CD4-positive, alpha-beta memory T cell (primary cell): ENCODE results near the gene PPIP5K2. TPM values are rescaled to one million over a fixed set of nuclear protein-coding genes. Genes with fewer than 3 reads are reported as not detected.
"Not testable (repeated sequence)": the region's sequence is repeated elsewhere in the genome, so short reads cannot be mapped to it uniquely, and the experiment has no call there.

Source experiments
- CTCF ChIA-PET: fragments of 350-600 bp; sonication (Branson Sonifier 250); formaldehyde crosslinking; loops from one replicate; lab custom pipeline; 2021; ENCODE audit warnings: inconsistent platforms; ENCODE audit not compliant: partially characterized antibody; lab: Charles Lee
- POLR2A ChIA-PET: fragments of 350-600 bp; sonication (Branson Sonifier 250); formaldehyde crosslinking; loops from one replicate; lab custom pipeline; 2021; ENCODE audit not compliant: partially characterized antibody; lab: Charles Lee
- DNase-seq, 5 donors: peaks; one replicate each; pipeline versions ENCODE4 v3.0.0 to v3.0.0-alpha.2; 2020 to 2022; ENCODE audit warnings: mixed read lengths in 1 of 5
- H3K27ac ChIP-seq: one replicate; pipeline ENCODE4 v1.7.0; 2013; ENCODE audit warnings: low read depth, low read length
- H3K27me3 ChIP-seq: 2 replicates; pipeline ENCODE4 v1.7.0; 2013; ENCODE audit warnings: mild to moderate bottlenecking, low read length, moderate library complexity; ENCODE audit not compliant: insufficient read depth
- H3K36me3 ChIP-seq: 2 replicates; pipeline ENCODE4 v1.7.0; 2013; ENCODE audit warnings: mild to moderate bottlenecking, low read length, moderate library complexity; ENCODE audit not compliant: insufficient read depth
- H3K4me1 ChIP-seq: 2 replicates; pipeline ENCODE4 v1.7.0; 2013; ENCODE audit warnings: mild to moderate bottlenecking, low read length, moderate library complexity; ENCODE audit not compliant: insufficient read depth
- H3K4me3 ChIP-seq, 2 donors: one replicate each; pipeline ENCODE4 v1.7.0; 2013; ENCODE audit warnings: low read length in 2 of 2, mild to moderate bottlenecking in 1 of 2
- H3K9me3 ChIP-seq, 2 donors: one replicate each; pipeline ENCODE4 v1.7.0; 2013; ENCODE audit warnings: low read length in 2 of 2, control low read depth in 1 of 2; ENCODE audit not compliant: control insufficient read depth in 1 of 2
- H3K27ac Mint-ChIP-seq, 7 donors: one replicate each; pipeline ENCODE4 v1.8.0; 2020 to 2021; ENCODE audit warnings: mixed read lengths in 7 of 7, mild to moderate bottlenecking in 6 of 7, inconsistent platforms in 3 of 7, moderate library complexity in 3 of 7
- H3K27me3 Mint-ChIP-seq, 2 donors: one replicate each; pipeline ENCODE4 v1.8.0; 2020 to 2021; ENCODE audit warnings: mixed read lengths in 2 of 2
- H3K36me3 Mint-ChIP-seq, 2 donors: one replicate each; pipeline ENCODE4 v1.8.0; 2020 to 2021; ENCODE audit warnings: mixed read lengths in 2 of 2, inconsistent platforms in 1 of 2, mild to moderate bottlenecking in 1 of 2
- H3K4me1 Mint-ChIP-seq, 4 donors: one replicate each; pipeline ENCODE4 v1.8.0; 2020 to 2021; ENCODE audit warnings: mixed read lengths in 4 of 4, mild to moderate bottlenecking in 1 of 4
- H3K4me3 Mint-ChIP-seq, 8 donors: one replicate each; pipeline ENCODE4 v1.8.0; 2020 to 2021; ENCODE audit warnings: mixed read lengths in 8 of 8, mild to moderate bottlenecking in 7 of 8, moderate library complexity in 6 of 8, inconsistent platforms in 3 of 8
- H3K9me3 Mint-ChIP-seq, 8 donors: one replicate each; pipeline ENCODE4 v1.8.0; 2020 to 2021; ENCODE audit warnings: mixed read lengths in 8 of 8, mild to moderate bottlenecking in 5 of 8, inconsistent platforms in 3 of 8, moderate library complexity in 1 of 8
- intact Hi-C: fragments of 100-400 bp; cut with micrococcal nuclease; formaldehyde crosslinking; loops from one replicate; pipeline ENCODE4 v1.15.1; 2023
- polyA plus RNA-seq, 2 donors: library from polyadenylated mRNA; unstranded; fragments of 300-500 nt; fragmentation: Illumina TruSeq; gene quantifications; one replicate each; pipeline ENCODE4 v1.2.3, GENCODE V29; 2021
- total RNA-seq, 2 experiments: library from RNA; stranded (reverse); gene quantifications; one replicate each; pipeline ENCODE4 v1.2.3, GENCODE V29; 2021

The PPIP5K2 gene
- total and polyA plus RNA-seq, 4 experiments from 2014 or later: 21.1 to 66.5 (median 43.3) TPM

DNA sequence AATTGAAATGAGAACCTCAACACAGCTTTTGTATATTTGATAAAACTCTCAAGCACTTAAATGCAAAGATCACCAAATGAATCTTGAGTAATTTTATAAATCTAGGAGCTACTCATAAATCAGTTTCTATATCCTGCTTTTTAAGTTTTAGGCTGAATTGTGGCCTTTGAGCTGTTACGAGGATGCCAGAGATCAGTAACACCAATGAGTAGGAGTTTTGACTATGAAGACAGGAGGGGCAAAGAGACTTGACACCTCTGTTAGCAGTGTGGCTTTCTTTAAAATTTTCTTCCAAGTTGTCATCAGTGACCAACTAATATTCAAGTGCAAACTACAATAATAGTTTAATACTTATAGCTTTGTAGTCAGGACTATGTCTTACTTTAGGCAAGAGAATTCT lies 12.6 kb downstream of the PPIP5K2 start:
- Histone ChIP-seq H3K36me3 (no peaks in the 10 kb centered on the region), H3K27ac (no peak overlapping the region), H3K4me1 (peaks cover 6% of the 10 kb centered on the region), H3K9me3 (no peaks in the 10 kb centered on the region), H3K4me3 (no peak overlapping the region), H3K27me3 (no peaks in the 10 kb centered on the region)
- peak overlapping the region in 4 of 7 donors; percentile 38 to 90 (median 64) for H3K27ac Mint-ChIP-seq
- H3K36me3 Mint-ChIP-seq: peaks cover 23 to 30% of the 10 kb centered on the region in 2 donors
- ChIA-PET CTCF (interaction anchor here (1.5 kb wide), 1 partner anchor 23 kb away, joined by 3 read pairs; no protein-coding TSS in a partner anchor), POLR2A (interaction anchor here (3.7 kb wide), 1 partner anchor 12 kb away, joined by 12 read pairs; the partner anchor contains the start of genes GIN1 and PPIP5K2)
- peak overlapping the region in 5 of 8 donors; percentile 5 to 52 (median 45) for H3K4me3 Mint-ChIP-seq
- no peak for DNase-seq
- no peaks in the 10 kb centered on the region for H3K27me3 Mint-ChIP-seq
- intact Hi-C loops: loop anchor here (10.0 kb wide), 1 partner anchor 158 kb away; no protein-coding TSS in a partner anchor
- peaks cover 24 to 40% (median 30%) of the 10 kb centered on the region in 4 donors for H3K4me1 Mint-ChIP-seq
- H3K9me3 Mint-ChIP-seq: no peaks in the 10 kb centered on the region

DNA sequence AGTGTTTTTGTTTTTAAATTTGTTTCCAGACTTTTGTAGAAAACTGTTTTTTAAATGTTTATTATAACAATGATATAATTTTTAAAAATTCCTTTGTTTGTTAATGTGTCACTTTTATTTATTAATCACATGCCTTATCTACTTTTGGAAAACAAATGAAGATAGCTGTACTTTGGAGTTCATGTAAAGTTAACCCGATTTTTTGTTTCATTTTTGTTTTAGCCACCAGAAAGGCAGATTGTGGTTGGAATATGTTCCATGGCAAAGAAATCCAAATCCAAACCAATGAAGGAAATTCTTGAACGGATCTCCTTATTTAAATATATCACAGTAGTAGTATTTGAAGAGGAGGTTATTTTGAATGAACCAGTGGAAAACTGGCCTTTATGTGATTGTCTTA lies 13.1 kb downstream of the PPIP5K2 start:
- no peak overlapping the region for H3K4me3 Mint-ChIP-seq
- H3K36me3 Mint-ChIP-seq: peaks cover 23 to 30% of the 10 kb centered on the region in 2 donors
- H3K4me1 Mint-ChIP-seq: peaks cover 24 to 37% (median 29%) of the 10 kb centered on the region in 4 donors
- no peaks in the 10 kb centered on the region for H3K27me3 Mint-ChIP-seq
- ChIA-PET CTCF (interaction anchor here (1.5 kb wide), 1 partner anchor 24 kb away, joined by 3 read pairs; no protein-coding TSS in a partner anchor), POLR2A (interaction anchor here (3.7 kb wide), 1 partner anchor 13 kb away, joined by 12 read pairs; the partner anchor contains the start of genes GIN1 and PPIP5K2)
- Histone ChIP-seq H3K27ac (no peak overlapping the region), H3K4me1 (peaks cover 6% of the 10 kb centered on the region), H3K36me3 (no peaks in the 10 kb centered on the region), H3K9me3 (no peaks in the 10 kb centered on the region), H3K4me3 (no peak overlapping the region), H3K27me3 (no peaks in the 10 kb centered on the region)
- no peak for DNase-seq
- intact Hi-C loops: loop anchor here (10.0 kb wide), 1 partner anchor 158 kb away; no protein-coding TSS in a partner anchor
- H3K9me3 Mint-ChIP-seq: no peaks in the 10 kb centered on the region
- peak overlapping the region in 3 of 7 donors; percentile 7 to 84 (median 19) for H3K27ac Mint-ChIP-seq

DNA sequence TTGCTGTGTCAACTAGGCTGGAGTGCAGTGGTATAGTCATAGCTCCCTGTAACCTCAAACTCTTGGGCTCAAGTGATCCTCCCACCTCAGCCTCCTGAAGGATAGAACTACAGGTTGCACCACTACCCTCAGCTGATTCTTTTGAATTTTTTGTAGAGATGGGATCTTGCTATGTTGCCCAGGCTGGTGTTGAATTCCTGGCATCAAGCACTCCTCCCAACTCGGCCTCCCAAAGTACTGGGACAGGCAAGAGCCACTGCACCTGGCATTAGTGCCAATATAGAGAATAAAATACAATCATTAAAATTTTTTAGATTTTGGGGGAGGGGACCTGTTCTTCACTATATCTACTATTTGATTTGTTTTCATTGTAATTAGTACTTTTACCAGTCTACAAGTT lies 15.4 kb downstream of the PPIP5K2 start:
- Mint-ChIP-seq H3K9me3 (no peaks in the 10 kb centered on the region), H3K4me1 (peaks cover 16 to 32% (median 24%) of the 10 kb centered on the region in 4 donors), H3K36me3 (peaks cover 29 to 37% of the 10 kb centered on the region in 2 donors), H3K27me3 (no peaks in the 10 kb centered on the region), H3K4me3 (no peak overlapping the region), H3K27ac (peak overlapping the region in 2 of 7 donors; percentile 22 to 24)
- H3K9me3 ChIP-seq: no peaks in the 10 kb centered on the region
- H3K4me3 ChIP-seq: no peak overlapping the region
- CTCF ChIA-PET: interaction anchor here (1.1 to 6.1 kb wide), 2 partner anchors 9 to 354 kb away, joined by 3 to 49 read pairs; no protein-coding TSS in a partner anchor
- no peaks in the 10 kb centered on the region for H3K27me3 ChIP-seq
- POLR2A ChIA-PET: interaction anchor here (3.7 kb wide), 1 partner anchor 15 kb away, joined by 12 read pairs; the partner anchor contains the start of genes GIN1 and PPIP5K2
- no peak for DNase-seq
- peaks cover 4% of the 10 kb centered on the region for H3K36me3 ChIP-seq
- peaks cover 6% of the 10 kb centered on the region for H3K4me1 ChIP-seq
- intact Hi-C loops: loop anchor here (5.0 to 10.0 kb wide), 3 partner anchors 93 to 838 kb away; partner anchors contain the start of gene SLCO4C1
- no peak overlapping the region for H3K27ac ChIP-seq

GRCh38 chr5:103138202-103138690 lies 18.1 kb downstream of the PPIP5K2 start:
- Mint-ChIP-seq H3K4me1 (peaks cover 3 to 12% (median 9%) of the 10 kb centered on the region in 4 donors), H3K27me3 (no peaks in the 10 kb centered on the region), H3K36me3 (peaks cover 31 to 32% of the 10 kb centered on the region in 2 donors), H3K27ac (no peak overlapping the region), H3K4me3 (no peak overlapping the region), H3K9me3 (no peaks in the 10 kb centered on the region)
- no peak for DNase-seq
- H3K36me3 ChIP-seq: peaks cover 4% of the 10 kb centered on the region
- H3K9me3 ChIP-seq: no peaks in the 10 kb centered on the region
- H3K27me3 ChIP-seq: no peaks in the 10 kb centered on the region
- no peak overlapping the region for H3K27ac ChIP-seq
- ChIA-PET POLR2A (no interaction called here), CTCF (interaction anchor here (0.9 to 6.1 kb wide), 19 partner anchors 12 to 602 kb away, joined by 3 to 52 read pairs (median 4); partner anchors contain the start of genes GIN1 and PPIP5K2)
- H3K4me3 ChIP-seq: no peak overlapping the region
- intact Hi-C loops: loop anchor here (2.0 to 10.0 kb wide), 4 partner anchors 69 to 841 kb away; partner anchors contain the start of gene SLCO4C1
- H3K4me1 ChIP-seq: no peaks in the 10 kb centered on the region

- H3K27ac ChIP-seq: no peak overlapping the region
- peaks cover 30 to 32% of the 10 kb centered on the region in 2 donors for H3K36me3 Mint-ChIP-seq
- DNase-seq: peak; percentile 76 to 80 (median 80)
- H3K27ac Mint-ChIP-seq: peak overlapping the region in 2 of 7 donors; percentile 25 to 43
- no peak overlapping the region for H3K4me3 Mint-ChIP-seq
- ChIA-PET CTCF (interaction anchor here (0.7 to 6.1 kb wide), 35 partner anchors 8 to 603 kb away, joined by 3 to 52 read pairs (median 4); partner anchors contain the start of genes GIN1 and PPIP5K2), POLR2A (interaction anchor here (0.8 kb wide), 1 partner anchor 359 kb away, joined by 3 read pairs; no protein-coding TSS in a partner anchor)
- intact Hi-C loops: loop anchor here (1.0 to 10.0 kb wide), 7 partner anchors 71 to 842 kb away; partner anchors contain the start of gene SLCO4C1
- H3K27me3 Mint-ChIP-seq: no peaks in the 10 kb centered on the region
- H3K9me3 ChIP-seq: no peaks in the 10 kb centered on the region
- H3K9me3 Mint-ChIP-seq: no peaks in the 10 kb centered on the region
- H3K27me3 ChIP-seq: no peaks in the 10 kb centered on the region
- no peak overlapping the region for H3K4me3 ChIP-seq
- H3K4me1 ChIP-seq: no peaks in the 10 kb centered on the region
- peaks cover 4% of the 10 kb centered on the region for H3K36me3 ChIP-seq
- H3K4me1 Mint-ChIP-seq: peaks cover 2 to 6% (median 4%) of the 10 kb centered on the region in 4 donors
Observed at GRCh38 chr5:103139264-103139865, 19.3 kb downstream of the PPIP5K2 start.

- H3K4me1 Mint-ChIP-seq, intact Hi-C loops, H3K9me3 ChIP-seq, H3K4me3 Mint-ChIP-seq, H3K9me3 Mint-ChIP-seq, DNase-seq, H3K27ac ChIP-seq, H3K27me3 ChIP-seq, H3K27ac Mint-ChIP-seq, H3K27me3 Mint-ChIP-seq, H3K4me1 ChIP-seq, H3K36me3 ChIP-seq, H3K4me3 ChIP-seq: not testable (repeated sequence)
- POLR2A ChIA-PET: interaction anchor here (0.6 kb wide), 1 partner anchor 388 kb away, joined by 3 read pairs; no protein-coding TSS in a partner anchor
- CTCF ChIA-PET: interaction anchor here (5.2 kb wide), 1 partner anchor 461 kb away, joined by 52 read pairs; no protein-coding TSS in a partner anchor
- peaks cover 19 to 31% of the 10 kb centered on the region in 2 donors for H3K36me3 Mint-ChIP-seq
Observed at GRCh38 chr5:103142132-103142531, 22.0 kb downstream of the PPIP5K2 start.
